ENCODE measurements around the gene WDR43.
A peak's percentile ranks its signal among the peaks of the same experiment; 100 is the strongest.

The WDR43 gene

DNA sequence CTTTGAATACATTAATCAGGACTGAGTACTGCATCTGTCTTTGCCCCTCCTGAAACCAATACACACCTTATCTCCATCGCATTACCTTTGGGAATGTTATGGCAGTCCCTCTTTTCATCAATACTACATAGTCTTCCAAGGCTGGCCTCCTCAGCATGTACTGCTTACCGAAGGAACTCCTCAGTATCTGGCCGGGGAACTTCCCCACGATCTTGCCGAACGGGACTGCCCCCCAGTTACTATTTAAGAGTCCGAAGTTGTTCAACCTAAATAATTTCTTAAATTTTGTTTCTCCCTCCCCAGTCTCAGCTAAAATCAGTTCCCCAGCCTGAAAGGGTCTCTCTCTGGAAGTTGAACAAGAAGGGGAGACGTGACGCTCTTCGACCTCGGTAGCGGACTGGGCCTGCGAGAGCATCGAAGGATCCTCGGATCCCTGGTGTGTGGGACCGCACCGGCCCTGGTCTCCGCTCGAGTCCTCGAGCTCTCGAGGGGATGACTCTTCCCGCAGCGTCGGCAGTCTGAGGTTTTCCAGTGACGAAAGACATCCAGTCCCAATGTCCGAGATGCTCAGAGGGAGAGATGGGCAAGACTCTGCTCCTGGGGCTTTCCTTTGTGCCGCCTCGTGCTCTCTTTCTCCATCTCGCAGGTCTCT lies 24.8 kb upstream of the WDR43 start:
- Histone ChIP-seq H4K91ac (ENCODE audit: low read depth, low read length, poor library complexity) (no peak overlapping the region), H3K18ac (ENCODE audit: low read length) (peak overlapping the region; percentile 24), H2BK12ac (ENCODE audit: low read length) (no peak overlapping the region), H4K8ac (ENCODE audit: low read depth, low read length) (no peak overlapping the region), H2AK5ac (ENCODE audit: low read depth, low read length) (no peak overlapping the region), H3K9me3 (replicated peaks in 1 of 2; ENCODE audit: control insufficient read depth in 2 of 2, insufficient read depth in 1 of 2, low read depth in 1 of 2, low read length in 2 of 2) (no peaks in the 10 kb centered on the region), H3K79me1 (ENCODE audit: low read depth, low read length) (peaks cover 7% of the 10 kb centered on the region), H3K9ac (ENCODE audit: low read depth, low read length, poor library complexity) (peak overlapping the region; percentile 94), H3K4me2 (ENCODE audit: insufficient read depth, low read length, poor library complexity, severe bottlenecking) (peak overlapping the region; percentile 72), H3K4me3 (ENCODE audit: low read length in 2 of 2) (peak overlapping the region; percentile 86 to 91), H3K4ac (ENCODE audit: low read length) (no peak overlapping the region), H2BK5ac (ENCODE audit: low read length) (no peak overlapping the region), H3K14ac (ENCODE audit: low read length) (no peak overlapping the region), H3K23ac (ENCODE audit: low read depth, low read length, poor library complexity) (peak overlapping the region; percentile 32), H3K27ac (replicated peaks; ENCODE audit: low read length) (peak overlapping the region; percentile 37), H2BK120ac (ENCODE audit: low read depth, low read length) (no peak overlapping the region), H3K27me3 (ENCODE audit: control insufficient read depth in 3 of 3, insufficient read depth in 3 of 3, low read depth in 1 of 3, low read length in 3 of 3) (no peaks in the 10 kb centered on the region), H2BK15ac (ENCODE audit: low read length) (no peak overlapping the region), H3K36me3 (replicated peaks in 1 of 2; ENCODE audit: control insufficient read depth in 2 of 2, insufficient read depth in 2 of 2, low read length in 2 of 2) (peaks cover 3 to 32% of the 10 kb centered on the region in 2 donors), H3K4me1 (ENCODE audit: control insufficient read depth in 2 of 2, insufficient read depth in 1 of 2, low read depth in 1 of 2, low read length in 2 of 2) (peaks cover 3 to 8% of the 10 kb centered on the region in 2 donors), H2AFZ (ENCODE audit: low read length) (peak overlapping the region; percentile 91)
- DNase-seq (ENCODE audit: low spot score) = no peak
- no CpG with 5 or more reads among the region's 29 CpGs for WGBS, 2 donors (ENCODE audit: extremely low coverage in 2 of 2, insufficient read length in 2 of 2, insufficient replicate concordance in 1 of 2)

DNA sequence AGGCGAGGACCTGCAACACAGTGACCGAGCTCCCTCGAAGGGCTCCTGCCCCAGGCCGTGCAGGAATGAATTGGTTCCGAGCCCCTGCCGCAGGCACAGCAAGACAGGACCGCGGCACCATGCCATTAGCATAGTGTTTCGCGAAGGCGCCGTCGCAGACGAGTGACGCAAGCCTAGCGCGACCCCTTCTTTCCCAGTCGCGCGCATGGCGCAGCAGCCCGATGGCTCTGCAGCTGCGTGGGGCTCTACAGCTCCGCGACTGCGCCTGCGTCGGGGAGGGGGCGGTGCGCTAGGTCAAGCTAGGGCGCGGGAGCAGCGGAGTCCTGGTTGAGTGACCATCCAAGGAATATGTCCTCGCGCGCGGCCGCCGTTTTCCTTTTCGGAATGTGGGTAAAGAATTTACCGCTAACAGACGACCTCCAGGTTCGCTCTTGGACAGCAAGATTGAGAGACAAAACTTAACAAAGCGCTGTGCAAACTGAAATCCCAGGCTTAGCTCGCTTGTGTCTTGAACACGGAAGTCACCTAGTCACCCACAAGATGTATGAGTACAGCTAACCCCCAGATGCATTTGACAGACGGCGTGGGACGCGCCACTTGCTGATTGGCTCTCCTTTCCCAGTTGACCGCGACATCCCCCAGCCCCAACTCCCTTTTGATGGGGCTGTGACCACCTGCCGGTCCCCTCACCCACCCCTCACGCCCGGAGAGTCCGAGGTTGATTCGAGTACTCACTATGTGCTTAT lies 24.1 kb upstream of the WDR43 start, which contains the start of gene TRMT61B:
Gene TRMT61B, minus strand, starts transcription at position 164 of the 746 bp plus-strand sequence. Its CDS starts 32 bp downstream, at position 132.
- peak within 1 kb of the TSS; percentile 86 to 91 for H3K4me3 ChIP-seq (ENCODE audit: low read length in 2 of 2)
- H3K4me1 ChIP-seq (ENCODE audit: control insufficient read depth in 2 of 2, insufficient read depth in 1 of 2, low read depth in 1 of 2, low read length in 2 of 2) = peaks cover 3 to 8% of the 10 kb centered on the region in 2 donors
- H3K23ac ChIP-seq (ENCODE audit: low read depth, low read length, poor library complexity) = peak within 1 kb of the TSS; percentile 32
- H2BK12ac ChIP-seq (ENCODE audit: low read length) = no peak within 1 kb of the TSS
- peak within 1 kb of the TSS; percentile 91 for H2AFZ ChIP-seq (ENCODE audit: low read length)
- no peak within 1 kb of the TSS for H2AK5ac ChIP-seq (ENCODE audit: low read depth, low read length)
- H3K14ac ChIP-seq (ENCODE audit: low read length) = no peak within 1 kb of the TSS
- no peak within 1 kb of the TSS for H2BK15ac ChIP-seq (ENCODE audit: low read length)
- peaks cover 7% of the 10 kb centered on the region for H3K79me1 ChIP-seq (ENCODE audit: low read depth, low read length)
- H3K4me2 ChIP-seq (ENCODE audit: insufficient read depth, low read length, poor library complexity, severe bottlenecking) = peak within 1 kb of the TSS; percentile 72
- peak within 1 kb of the TSS; percentile 59 for H3K27ac ChIP-seq (replicated peaks; ENCODE audit: low read length)
- H3K9me3 ChIP-seq (replicated peaks in 1 of 2; ENCODE audit: control insufficient read depth in 2 of 2, insufficient read depth in 1 of 2, low read depth in 1 of 2, low read length in 2 of 2) = no peaks in the 10 kb centered on the region
- WGBS, 2 donors (ENCODE audit: extremely low coverage in 2 of 2, insufficient read length in 2 of 2, insufficient replicate concordance in 1 of 2) = no CpG with 5 or more reads among the region's 57 CpGs
- peaks cover 3 to 25% of the 10 kb centered on the region in 2 donors for H3K36me3 ChIP-seq (replicated peaks in 1 of 2; ENCODE audit: control insufficient read depth in 2 of 2, insufficient read depth in 2 of 2, low read length in 2 of 2)
- peak; percentile 96 for DNase-seq (ENCODE audit: low spot score)
- no peak within 1 kb of the TSS for H3K4ac ChIP-seq (ENCODE audit: low read length)
- H3K9ac ChIP-seq (ENCODE audit: low read depth, low read length, poor library complexity) = peak within 1 kb of the TSS; percentile 94
- H2BK5ac ChIP-seq (ENCODE audit: low read length) = no peak within 1 kb of the TSS
- no peak within 1 kb of the TSS for H2BK120ac ChIP-seq (ENCODE audit: low read depth, low read length)
- no peak within 1 kb of the TSS for H4K91ac ChIP-seq (ENCODE audit: low read depth, low read length, poor library complexity)
- H4K8ac ChIP-seq (ENCODE audit: low read depth, low read length) = no peak within 1 kb of the TSS
- peaks cover 0 to 2% (median 0%) of the 10 kb centered on the region in 3 experiments for H3K27me3 ChIP-seq (ENCODE audit: control insufficient read depth in 3 of 3, insufficient read depth in 3 of 3, low read depth in 1 of 3, low read length in 3 of 3)
- H3K18ac ChIP-seq (ENCODE audit: low read length) = peak within 1 kb of the TSS; percentile 24

DNA sequence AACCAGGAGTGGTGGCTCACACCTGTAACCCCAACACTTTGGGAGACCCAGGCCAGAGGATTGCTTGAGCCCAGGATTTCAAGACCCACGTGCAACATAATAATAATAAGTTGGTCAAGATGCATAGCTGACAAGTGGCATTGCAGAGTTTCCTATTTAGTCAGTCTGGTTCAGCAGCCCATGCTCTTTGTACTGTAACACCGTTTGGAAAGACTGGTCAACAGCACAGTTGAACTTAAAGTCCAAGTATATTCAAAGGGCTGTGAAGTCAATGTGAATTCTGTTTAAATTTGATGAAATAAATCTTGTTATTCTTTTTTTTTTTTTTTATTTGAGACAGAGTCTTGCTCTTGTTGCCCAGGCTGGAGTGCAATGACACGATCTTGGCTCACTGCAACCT lies 22.8 kb upstream of the WDR43 start:
- Histone ChIP-seq H3K23ac (ENCODE audit: low read depth, low read length, poor library complexity) (no peak overlapping the region), H3K27ac (replicated peaks; ENCODE audit: low read length) (no peak overlapping the region), H3K4me1 (ENCODE audit: control insufficient read depth in 2 of 2, insufficient read depth in 1 of 2, low read depth in 1 of 2, low read length in 2 of 2) (peaks cover 3 to 8% of the 10 kb centered on the region in 2 donors), H3K36me3 (replicated peaks in 1 of 2; ENCODE audit: control insufficient read depth in 2 of 2, insufficient read depth in 2 of 2, low read length in 2 of 2) (peaks cover 0 to 19% of the 10 kb centered on the region in 2 donors), H3K9ac (ENCODE audit: low read depth, low read length, poor library complexity) (no peak overlapping the region), H3K27me3 (ENCODE audit: control insufficient read depth in 3 of 3, insufficient read depth in 3 of 3, low read depth in 1 of 3, low read length in 3 of 3) (peaks cover 0 to 12% (median 0%) of the 10 kb centered on the region in 3 experiments), H2BK12ac (ENCODE audit: low read length) (no peak overlapping the region), H3K14ac (ENCODE audit: low read length) (no peak overlapping the region), H3K4ac (ENCODE audit: low read length) (no peak overlapping the region), H3K9me3 (replicated peaks in 1 of 2; ENCODE audit: control insufficient read depth in 2 of 2, insufficient read depth in 1 of 2, low read depth in 1 of 2, low read length in 2 of 2) (no peaks in the 10 kb centered on the region), H4K91ac (ENCODE audit: low read depth, low read length, poor library complexity) (no peak overlapping the region), H4K8ac (ENCODE audit: low read depth, low read length) (no peak overlapping the region), H2BK120ac (ENCODE audit: low read depth, low read length) (no peak overlapping the region), H3K4me2 (ENCODE audit: insufficient read depth, low read length, poor library complexity, severe bottlenecking) (no peak overlapping the region), H2BK15ac (ENCODE audit: low read length) (no peak overlapping the region), H3K79me1 (ENCODE audit: low read depth, low read length) (peaks cover 3% of the 10 kb centered on the region), H2AK5ac (ENCODE audit: low read depth, low read length) (no peak overlapping the region), H3K18ac (ENCODE audit: low read length) (no peak overlapping the region), H3K4me3 (ENCODE audit: low read length in 2 of 2) (no peak overlapping the region), H2AFZ (ENCODE audit: low read length) (peak overlapping the region; percentile 91), H2BK5ac (ENCODE audit: low read length) (no peak overlapping the region)
- no CpG with 5 or more reads among the region's 3 CpGs for WGBS, 2 donors (ENCODE audit: extremely low coverage in 2 of 2, insufficient read length in 2 of 2, insufficient replicate concordance in 1 of 2)
- DNase-seq (ENCODE audit: low spot score) = no peak

DNA sequence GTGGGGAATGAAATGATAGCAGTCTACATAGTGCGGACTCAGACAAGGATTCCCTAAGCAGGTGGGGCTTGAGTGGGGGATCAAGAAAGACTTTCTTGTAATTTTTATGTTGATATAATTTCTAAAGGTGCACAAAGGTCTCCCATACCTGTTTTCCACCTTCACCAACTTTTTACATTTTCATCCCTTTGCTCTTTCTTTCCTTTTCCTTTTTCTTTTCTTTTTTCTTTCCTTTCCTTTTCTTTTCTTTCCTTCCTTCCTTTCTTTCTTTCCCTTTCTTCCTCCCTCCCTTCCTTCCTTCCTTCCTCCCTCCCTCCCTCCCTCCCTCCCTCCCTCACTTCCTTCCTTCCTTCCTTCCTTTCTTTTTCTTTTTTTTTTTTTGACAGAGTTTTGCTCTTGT lies 14.3 kb upstream of the WDR43 start:
- H2BK12ac ChIP-seq (ENCODE audit: low read length) = no peak overlapping the region
- H2BK15ac ChIP-seq (ENCODE audit: low read length) = no peak overlapping the region
- no peak overlapping the region for H2AK5ac ChIP-seq (ENCODE audit: low read depth, low read length)
- no peak overlapping the region for H4K91ac ChIP-seq (ENCODE audit: low read depth, low read length, poor library complexity)
- no peak overlapping the region for H2BK120ac ChIP-seq (ENCODE audit: low read depth, low read length)
- no CpG with 5 or more reads among the region's 1 CpG for WGBS, 2 donors (ENCODE audit: extremely low coverage in 2 of 2, insufficient read length in 2 of 2, insufficient replicate concordance in 1 of 2)
- H3K36me3 ChIP-seq (replicated peaks in 1 of 2; ENCODE audit: control insufficient read depth in 2 of 2, insufficient read depth in 2 of 2, low read length in 2 of 2) = no peaks in the 10 kb centered on the region
- H3K14ac ChIP-seq (ENCODE audit: low read length) = no peak overlapping the region
- H3K4me3 ChIP-seq (ENCODE audit: low read length in 2 of 2) = no peak overlapping the region
- no peaks in the 10 kb centered on the region for H3K9me3 ChIP-seq (replicated peaks in 1 of 2; ENCODE audit: control insufficient read depth in 2 of 2, insufficient read depth in 1 of 2, low read depth in 1 of 2, low read length in 2 of 2)
- no peak overlapping the region for H4K8ac ChIP-seq (ENCODE audit: low read depth, low read length)
- no peaks in the 10 kb centered on the region for H3K4me1 ChIP-seq (ENCODE audit: control insufficient read depth in 2 of 2, insufficient read depth in 1 of 2, low read depth in 1 of 2, low read length in 2 of 2)
- H3K79me1 ChIP-seq (ENCODE audit: low read depth, low read length) = no peaks in the 10 kb centered on the region
- H2AFZ ChIP-seq (ENCODE audit: low read length) = no peak overlapping the region
- DNase-seq (ENCODE audit: low spot score) = no peak
- H3K4ac ChIP-seq (ENCODE audit: low read length) = no peak overlapping the region
- H3K9ac ChIP-seq (ENCODE audit: low read depth, low read length, poor library complexity) = no peak overlapping the region
- no peak overlapping the region for H2BK5ac ChIP-seq (ENCODE audit: low read length)
- no peak overlapping the region for H3K4me2 ChIP-seq (ENCODE audit: insufficient read depth, low read length, poor library complexity, severe bottlenecking)
- H3K23ac ChIP-seq (ENCODE audit: low read depth, low read length, poor library complexity) = no peak overlapping the region
- H3K27me3 ChIP-seq (ENCODE audit: control insufficient read depth in 3 of 3, insufficient read depth in 3 of 3, low read depth in 1 of 3, low read length in 3 of 3) = peaks cover 0 to 21% (median 4%) of the 10 kb centered on the region in 3 experiments
- no peak overlapping the region for H3K27ac ChIP-seq (replicated peaks; ENCODE audit: low read length)
- H3K18ac ChIP-seq (ENCODE audit: low read length) = no peak overlapping the region

Measured in neuronal stem cell (in vitro differentiated cells).